ENCODE results near the gene CKS1B.

Gene CKS1B

GRCh38 chr1:155002464-155003226 is 28.2 kb downstream of the CKS1B start, which contains the start of gene ZBTB7B:
Gene ZBTB7B (plus strand): TSS chr1:155002802. CDS start chr1:155014661, 11,859 bp downstream.
- DNase-seq (ENCODE audit: low read depth) = no peak

- no peak for DNase-seq (ENCODE audit: low read depth)
Observed at GRCh38 chr1:155003227-155003765, 28.8 kb downstream of the CKS1B start.

- no peak for DNase-seq (ENCODE audit: low read depth)
Observed at GRCh38 chr1:155003766-155004351, 29.4 kb downstream of the CKS1B start.

- no peak for DNase-seq (ENCODE audit: low read depth)
Observed at GRCh38 chr1:155004352-155005075, 30.0 kb downstream of the CKS1B start.

- DNase-seq (ENCODE audit: low read depth) = no peak
Observed at GRCh38 chr1:155005076-155006011, 30.9 kb downstream of the CKS1B start.

GRCh38 chr1:155006601-155007101 is 32.2 kb downstream of the CKS1B start:
- DNase-seq (ENCODE audit: low read depth) = no peak

- DNase-seq (ENCODE audit: low read depth) = no peak
Observed at GRCh38 chr1:155007251-155007828, 32.9 kb downstream of the CKS1B start.

- DNase-seq (ENCODE audit: low read depth) = peak; percentile 44
Observed at GRCh38 chr1:155008015-155008941, 33.8 kb downstream of the CKS1B start.

GRCh38 chr1:155009221-155009711 is 34.8 kb downstream of the CKS1B start:
- DNase-seq (ENCODE audit: low read depth) = no peak

- no peak for DNase-seq (ENCODE audit: low read depth)
Observed at GRCh38 chr1:155009742-155010141, 35.3 kb downstream of the CKS1B start.

- no peak for DNase-seq (ENCODE audit: low read depth)
Observed at GRCh38 chr1:155010211-155010918, 35.9 kb downstream of the CKS1B start.

GRCh38 chr1:155011004-155011416 is 36.5 kb downstream of the CKS1B start:
- DNase-seq (ENCODE audit: low read depth) = no peak

- no peak for DNase-seq (ENCODE audit: low read depth)
Observed at GRCh38 chr1:155011437-155012025, 37.0 kb downstream of the CKS1B start.

GRCh38 chr1:155012026-155012546 is 37.6 kb downstream of the CKS1B start:
- no peak for DNase-seq (ENCODE audit: low read depth)

GRCh38 chr1:155012776-155013602 is 38.5 kb downstream of the CKS1B start:
- no peak for DNase-seq (ENCODE audit: low read depth)

GRCh38 chr1:155013632-155014031 is 39.2 kb downstream of the CKS1B start:
- DNase-seq (ENCODE audit: low read depth) = no peak

- DNase-seq (ENCODE audit: low read depth) = no peak
Observed at GRCh38 chr1:155014709-155015508, 40.4 kb downstream of the CKS1B start.

All from activated T-cell treated with anti-CD3 and anti-CD28 coated beads for 24 hours (primary cell).